ENCODE results near the gene SPRYD3.

DNA sequence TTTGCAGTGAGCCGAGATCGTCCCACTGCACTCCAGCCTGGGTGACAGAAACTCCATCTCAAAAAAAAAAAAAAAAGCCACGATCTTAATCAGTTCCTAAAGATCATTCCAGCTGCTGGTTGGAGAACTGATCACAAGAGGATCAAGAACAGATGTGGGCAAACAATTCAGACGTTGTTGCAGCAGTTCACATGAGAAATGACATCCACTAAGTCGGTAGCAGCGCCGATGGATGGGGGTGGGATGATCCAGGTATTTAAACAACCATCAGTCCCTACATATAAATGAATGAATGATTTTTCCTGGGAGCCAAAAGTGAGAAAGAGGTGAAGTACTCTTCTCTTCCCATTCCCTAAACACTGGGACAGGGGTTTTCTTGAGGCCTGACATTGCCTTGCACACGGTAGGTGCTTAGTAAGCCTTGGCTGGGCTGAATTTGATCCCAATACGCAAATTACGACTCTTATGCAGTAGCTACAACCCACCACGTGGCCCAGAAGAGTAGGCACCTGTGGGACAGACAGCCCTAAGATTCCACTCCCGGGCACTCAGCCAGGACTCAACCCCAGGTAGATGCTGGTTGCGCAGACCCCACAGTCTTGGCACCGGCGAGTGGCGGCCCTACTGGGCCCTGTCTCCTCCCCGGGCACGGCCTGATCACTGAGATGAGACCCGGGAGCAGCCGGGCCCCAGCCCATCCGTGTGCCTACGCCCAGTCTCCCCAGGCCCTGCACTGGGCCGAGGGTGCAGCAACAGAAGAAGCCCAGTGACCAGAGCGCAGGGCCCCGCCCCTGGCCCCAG lies 565 bp downstream of the SPRYD3 start:
- TF ChIP-seq GATA2 (IDR thresholded peaks at IDR 0.05; ENCODE audit: low read depth, low read length): no peak
- no peak for TF ChIP-seq GATA3 (IDR thresholded peaks at IDR 0.05; ENCODE audit: low read depth, low read length)
